Hematopoietic multipotent progenitor cell treated with erythropoietin and hydrocortisone succinate and interleukin-3 and kit ligand, for 17 days (in vitro differentiated cells): ENCODE measurements around the gene L2HGDH.

Experiments used
- DNase-seq: peaks from one replicate; pipeline ENCODE4 v3.0.0-alpha.2; 2015; ENCODE audit warnings: low spot score

L2HGDH gene

GRCh38 chr14:50288146-50288545, 23.9 kb downstream of the L2HGDH start:
- no peak for DNase-seq

GRCh38 chr14:50285861-50286260, 26.2 kb downstream of the L2HGDH start:
- no peak for DNase-seq

DNA sequence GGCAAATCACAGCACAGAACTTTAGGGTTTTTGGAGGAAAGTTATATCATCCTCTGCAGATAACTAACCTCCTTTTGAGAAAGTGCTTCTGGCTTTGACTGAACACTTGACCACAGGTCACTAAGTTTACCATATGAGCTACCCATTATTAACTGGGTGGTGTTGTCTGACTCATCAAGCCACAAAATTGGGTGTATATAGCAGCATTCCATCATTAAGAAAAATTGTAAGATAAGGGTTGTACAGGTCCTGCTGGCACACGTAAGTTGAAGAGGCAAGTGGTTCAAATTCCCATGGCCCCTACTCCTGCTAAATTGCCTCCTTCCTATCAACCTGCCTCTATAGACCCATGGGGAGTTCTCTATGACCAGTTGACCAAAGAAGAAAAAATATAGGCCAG, 39.5 kb downstream of the L2HGDH start:
- DNase-seq: no peak

GRCh38 chr14:50270932-50271331, 41.1 kb downstream of the L2HGDH start:
- no peak for DNase-seq

DNA sequence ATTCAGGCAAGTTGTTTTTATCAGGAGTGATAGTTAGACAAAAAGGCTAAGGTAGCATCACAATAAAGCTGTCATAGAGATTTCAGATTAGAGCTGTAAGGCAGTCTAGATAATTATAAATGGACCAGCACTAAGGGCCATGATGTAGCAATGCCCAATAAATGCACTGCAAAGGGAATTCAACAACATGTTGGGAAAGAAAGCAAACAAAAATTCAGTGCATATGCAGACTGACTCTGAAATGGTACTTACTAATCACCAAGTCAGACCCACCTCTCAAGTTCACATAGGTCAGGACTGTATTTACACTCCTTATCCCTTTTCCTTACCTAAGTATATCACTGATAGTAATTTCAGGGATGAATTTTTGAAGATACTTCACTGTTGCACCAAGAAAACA, 47.0 kb downstream of the L2HGDH start:
- no peak for DNase-seq

DNA sequence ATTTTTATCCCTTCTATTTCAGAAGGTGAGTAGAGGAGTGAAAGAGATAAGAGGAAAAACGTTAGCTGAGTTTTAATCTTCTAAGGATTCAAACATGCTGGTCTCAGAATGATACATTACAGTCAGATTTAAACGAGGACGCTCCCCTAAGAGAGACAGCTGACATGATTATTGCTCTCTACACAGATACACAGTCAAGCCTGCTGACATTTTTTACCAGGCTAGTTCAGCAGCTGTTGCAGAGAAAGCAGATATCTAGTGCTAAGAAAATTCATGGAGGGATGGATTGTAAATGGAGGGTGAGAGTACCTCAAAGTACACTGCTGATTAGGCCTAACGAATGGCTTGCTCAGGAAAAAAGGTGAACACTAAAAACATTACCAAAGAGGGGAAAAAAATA, 48.7 kb downstream of the L2HGDH start:
- no peak for DNase-seq

DNA sequence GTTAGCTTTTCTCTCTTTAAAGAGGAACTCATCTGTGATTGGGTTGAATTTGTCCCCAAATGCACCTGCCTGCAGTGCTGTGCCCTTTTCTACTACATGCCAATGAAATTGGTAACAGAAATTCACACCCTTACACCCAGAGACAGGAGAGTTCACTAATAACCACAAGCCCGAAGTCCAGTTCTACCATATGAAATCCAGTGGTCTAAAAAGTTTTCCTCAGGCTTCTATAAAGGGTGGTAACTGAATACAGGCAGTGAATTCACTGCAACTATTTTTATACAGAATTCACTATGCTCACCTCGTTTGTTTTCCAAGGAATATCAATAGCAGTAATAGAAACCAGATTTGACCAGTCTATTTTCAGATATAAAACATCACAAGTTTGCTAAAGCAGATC, 49.2 kb downstream of the L2HGDH start:
- no peak for DNase-seq

DNA sequence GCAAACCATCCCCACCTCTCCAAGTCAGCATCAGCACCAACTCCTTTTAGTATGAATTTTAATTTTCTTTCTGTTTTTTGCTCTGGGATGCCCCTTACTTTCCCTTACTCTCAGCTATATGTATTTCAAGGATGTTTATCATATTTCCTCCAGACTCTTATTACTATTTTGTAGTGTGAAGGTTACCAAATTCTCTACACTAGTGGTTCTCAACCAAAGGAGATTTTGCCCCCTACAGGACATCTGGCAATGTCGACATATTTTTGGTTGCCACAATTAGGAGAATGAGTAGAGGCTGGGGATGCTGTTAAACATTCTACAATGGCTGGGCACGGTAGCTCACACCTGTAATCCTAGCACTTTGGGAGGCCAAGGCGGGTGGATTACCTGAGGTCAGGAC, 51.5 kb downstream of the L2HGDH start:
- peak; percentile 59 for DNase-seq

DNA sequence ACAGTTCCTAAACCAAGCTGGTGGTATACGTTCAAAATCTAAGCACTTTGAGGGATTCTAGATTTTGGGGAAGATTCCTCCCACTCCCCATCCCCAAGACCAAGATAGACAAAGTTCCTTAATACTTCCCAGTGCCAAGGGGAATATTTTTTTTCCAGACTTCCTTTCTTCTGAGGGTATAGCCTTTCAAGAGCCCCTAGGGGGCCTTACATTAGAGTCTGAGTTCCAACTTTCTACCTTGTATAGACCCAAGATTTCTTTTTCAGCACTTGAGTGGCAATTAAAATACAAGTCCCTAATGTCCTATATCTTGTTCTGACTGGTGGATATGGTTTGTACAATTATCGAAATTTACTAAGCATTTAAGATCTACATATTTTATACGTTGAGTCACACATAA, 52.0 kb downstream of the L2HGDH start:
- no peak for DNase-seq

- peak; percentile 37 for DNase-seq
Observed at GRCh38 chr14:50257732-50258131, 54.3 kb downstream of the L2HGDH start.

GRCh38 chr14:50254248-50254647, 57.8 kb downstream of the L2HGDH start:
- no peak for DNase-seq

DNA sequence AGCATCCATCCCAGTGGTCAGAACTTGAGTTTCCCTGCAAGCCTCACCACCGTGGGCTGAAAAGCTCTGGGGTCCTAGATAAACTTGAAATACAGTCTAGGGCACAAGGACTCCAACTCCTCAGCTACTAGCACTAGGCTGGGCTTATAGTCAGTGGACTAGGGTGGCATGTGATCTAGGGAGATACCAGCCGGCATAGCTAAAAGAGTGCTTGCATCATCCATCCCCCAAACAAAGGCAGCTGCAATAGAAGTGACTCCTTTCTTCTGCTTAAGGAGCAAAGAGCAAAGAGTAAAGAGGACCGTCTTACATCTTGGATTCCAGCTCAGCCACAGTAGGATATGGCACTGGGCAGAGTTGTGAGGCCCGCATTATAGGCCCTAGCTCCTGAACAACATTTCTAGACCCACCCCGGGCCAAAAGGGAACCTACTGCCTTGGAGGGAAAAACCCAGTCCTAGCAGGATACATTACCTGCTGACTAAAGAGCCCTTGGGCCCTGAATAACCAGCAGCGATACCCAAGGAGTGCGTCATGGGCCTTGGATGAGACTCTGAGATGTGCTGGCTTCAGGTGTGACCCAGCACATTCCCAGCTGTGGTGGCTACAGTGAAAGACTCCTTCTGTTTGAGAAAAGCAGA, 62.8 kb downstream of the L2HGDH start:
- no peak for DNase-seq

- no peak for DNase-seq
Observed at GRCh38 chr14:50247245-50247644, 64.8 kb downstream of the L2HGDH start.

DNA sequence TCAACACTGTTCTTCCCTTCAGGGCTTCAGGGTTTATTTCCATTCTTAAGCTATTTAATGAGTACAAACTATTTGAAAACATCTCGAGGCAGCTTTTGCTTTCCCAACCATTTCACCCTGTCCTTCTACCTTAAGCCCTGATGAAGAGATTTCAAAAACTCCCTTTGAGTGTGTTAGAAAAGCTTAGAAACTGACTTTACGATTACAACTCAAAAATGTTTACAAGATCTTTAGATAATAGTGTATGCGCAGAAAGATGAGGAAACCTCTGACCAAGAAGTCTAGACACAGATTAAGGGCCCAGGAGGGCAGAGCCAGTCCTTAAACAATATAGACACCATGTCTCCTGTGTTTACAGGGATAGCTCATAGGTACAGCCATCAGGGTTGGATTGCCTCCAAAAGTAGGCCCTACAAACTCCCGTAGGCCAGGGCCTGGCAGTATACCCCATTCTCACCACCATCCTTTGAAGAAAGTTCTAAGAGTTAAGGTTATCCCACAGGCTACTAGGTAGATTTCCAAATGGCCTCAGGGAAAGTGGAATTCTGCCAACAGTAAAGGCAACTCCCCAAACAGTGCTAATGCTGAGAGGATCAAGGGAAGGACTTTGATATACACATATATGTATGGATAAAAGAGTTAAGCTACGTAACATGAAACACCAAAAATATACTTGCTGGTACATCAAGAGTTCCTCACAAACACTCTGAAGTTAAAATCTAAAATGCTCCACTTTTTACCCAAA, 69.3 kb downstream of the L2HGDH start:
- no peak for DNase-seq

DNA sequence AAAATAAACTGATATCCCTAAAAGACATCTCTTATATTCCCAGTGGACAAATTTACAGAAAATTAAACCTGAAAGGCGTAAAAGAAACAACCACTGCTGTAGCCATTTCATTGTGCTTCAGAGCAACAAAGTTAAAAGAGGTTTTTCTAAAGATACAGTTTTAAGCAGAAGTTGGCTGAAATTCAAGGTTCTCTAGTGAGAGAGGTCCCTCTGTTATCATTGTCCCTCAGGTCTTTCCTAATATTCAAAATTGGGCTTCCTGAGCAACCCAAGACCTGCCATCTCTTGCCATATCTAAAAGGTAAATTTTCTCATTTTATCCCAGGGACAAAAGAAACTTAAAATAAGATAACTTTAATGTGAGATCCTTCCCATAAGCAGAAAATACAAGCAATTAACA, 69.9 kb downstream of the L2HGDH start:
- DNase-seq: no peak

DNA sequence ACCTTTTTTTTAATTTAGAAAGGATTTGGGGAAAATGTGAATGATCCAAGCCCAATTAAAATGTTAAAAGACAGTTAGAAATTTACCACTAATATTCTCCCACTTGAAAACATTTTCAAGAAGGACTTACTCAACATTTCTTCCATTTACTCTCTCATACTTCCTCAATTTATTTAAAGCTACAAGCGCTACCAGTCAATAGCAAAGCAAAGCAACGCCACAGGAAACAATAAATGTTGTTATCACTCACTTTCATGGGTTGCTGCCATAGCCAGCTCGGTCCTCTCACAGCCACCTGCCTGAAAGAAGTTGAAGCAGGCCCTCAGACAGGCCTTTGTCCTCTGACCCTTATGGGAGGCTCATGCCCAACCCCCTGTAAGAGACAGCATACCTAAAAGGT, 74.6 kb downstream of the L2HGDH start:
- DNase-seq: no peak

- DNase-seq: no peak
Observed at GRCh38 chr14:50233951-50234250, 78.1 kb downstream of the L2HGDH start.

- DNase-seq: no peak
Observed at GRCh38 chr14:50233166-50233950, 78.7 kb downstream of the L2HGDH start.

DNA sequence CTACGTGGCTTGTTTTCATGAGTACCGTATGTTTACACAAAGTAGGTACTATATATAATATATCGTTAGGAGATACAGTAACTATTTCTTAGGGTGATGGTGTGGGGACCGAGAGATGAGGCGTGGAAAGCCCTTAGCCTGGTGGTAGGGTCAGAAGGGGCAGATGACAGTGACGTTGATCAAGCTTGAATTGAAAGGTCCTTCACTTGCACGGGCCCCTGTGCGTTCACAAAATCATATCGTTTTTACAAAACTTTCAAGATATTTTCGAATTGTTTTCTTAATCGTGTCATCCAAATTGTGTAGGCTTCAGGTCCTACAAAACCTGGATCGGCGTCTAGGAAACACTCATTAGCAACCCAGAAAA, 79.8 kb downstream of the L2HGDH start:
- DNase-seq: no peak

- peak; percentile 77 for DNase-seq
Observed at GRCh38 chr14:50231475-50232275, 80.4 kb downstream of the L2HGDH start, which contains the start of gene SOS2. Gene SOS2, minus strand, starts transcription at chr14:50231578. Its CDS starts 295 bp downstream, at chr14:50231283.

DNA sequence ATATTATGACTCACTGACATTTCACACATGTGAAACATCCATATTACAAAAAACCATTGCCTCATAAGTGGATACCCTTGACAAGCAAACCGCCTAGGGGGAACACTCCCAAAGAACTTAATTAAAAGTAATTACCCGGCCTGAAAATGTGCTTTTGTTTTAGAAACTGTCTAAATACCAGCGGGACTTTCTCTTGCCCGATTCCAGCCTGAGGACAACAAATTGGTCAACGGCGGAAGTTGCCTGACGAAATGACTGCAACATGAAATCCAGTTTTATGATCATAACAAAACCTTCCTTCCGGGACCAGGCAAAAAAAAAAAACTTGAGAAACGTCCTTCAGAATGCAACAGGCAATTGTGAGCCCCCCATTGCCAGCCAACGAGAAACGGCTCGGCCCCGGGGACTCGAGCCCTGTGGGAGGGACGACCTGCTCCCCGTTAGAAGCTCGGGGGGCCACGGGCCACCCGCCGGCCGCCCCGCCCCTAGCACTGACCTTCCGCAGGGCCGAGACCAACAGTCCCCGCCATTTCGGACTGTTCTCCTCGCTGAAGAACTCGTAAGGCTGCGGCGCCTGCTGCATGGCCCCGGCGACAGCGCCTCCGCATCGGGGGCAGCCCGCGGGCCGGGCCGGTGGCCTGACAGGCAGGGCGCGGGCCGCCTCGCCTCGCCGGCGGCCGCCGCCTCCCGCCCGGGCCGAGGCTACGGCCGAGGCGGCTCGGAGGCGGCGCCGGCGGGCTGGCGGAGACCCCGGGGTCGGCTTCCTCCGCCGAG, 81.1 kb downstream of the L2HGDH start:
- peak; percentile 46 for DNase-seq

DNA sequence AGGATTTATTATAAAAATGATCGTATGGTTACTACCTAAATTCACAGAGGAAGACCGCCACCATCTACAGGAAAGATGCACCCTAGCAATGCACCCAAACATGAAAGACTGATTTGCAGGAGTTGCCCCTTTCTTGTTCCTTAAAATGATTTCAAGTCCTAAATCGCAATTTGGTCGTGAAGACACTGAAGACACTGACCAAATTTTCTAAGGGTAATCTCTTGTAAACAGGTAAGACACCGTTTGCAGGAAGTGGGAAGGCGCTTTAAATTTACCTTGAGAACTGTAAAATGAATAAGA, 81.7 kb downstream of the L2HGDH start:
- DNase-seq: no peak
